Gastroesophageal sphincter (tissue), 3 donors: ENCODE measurements around the gene TBC1D22B.

ENCODE experiments used
- EP300 ChIP-seq: sonication (generic); formaldehyde crosslinking; IDR thresholded peaks from one replicate; pipeline ENCODE4 v1.6.1; 2017; ENCODE audit warnings: antibody characterized with exemption, mild to moderate bottlenecking
- POLR2A ChIP-seq, 2 donors: fragments of 450-650 bp; IDR thresholded peaks; one replicate each; pipeline ENCODE4 v1.6.1; 2017; ENCODE audit warnings: antibody characterized with exemption in 2 of 2, mild to moderate bottlenecking in 2 of 2, moderate library complexity in 1 of 2
- POLR2AphosphoS5 ChIP-seq: sonication (generic); formaldehyde crosslinking; IDR thresholded peaks from one replicate; pipeline ENCODE4 v1.6.1; 2017; ENCODE audit warnings: antibody characterized with exemption
- TF ChIP-seq, protein P1 (sequence below), 4 experiments: fragments of 200-600 bp in 2 of 4; fragments of 450-650 bp in 2 of 4; sonication (generic) in 1 of 4; IDR thresholded peaks; one replicate each; pipeline ENCODE4 v1.5.1; 2017 to 2019; ENCODE audit warnings: antibody characterized with exemption in 4 of 4, mild to moderate bottlenecking in 2 of 4, moderate library complexity in 2 of 4

DNA sequence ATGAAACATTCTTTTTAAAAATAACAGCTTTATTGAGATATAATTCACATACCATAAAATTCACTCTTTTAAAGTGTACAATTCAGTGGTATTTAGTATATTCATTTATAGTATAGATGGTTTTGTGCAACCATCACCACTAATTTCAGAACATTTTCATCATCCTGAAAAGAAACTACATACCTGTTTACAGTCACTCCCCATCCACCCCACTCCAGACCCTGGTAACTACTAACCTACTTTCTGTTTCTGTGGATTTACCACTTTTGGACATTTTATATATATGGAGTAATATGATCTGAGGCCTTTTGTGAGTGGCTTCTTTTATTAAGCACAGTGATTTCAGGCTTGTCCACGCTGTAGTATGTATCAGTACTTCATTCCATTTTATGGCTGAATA is 2.9 kb downstream of the TBC1D22B start:
- TF ChIP-seq, protein P1, sequence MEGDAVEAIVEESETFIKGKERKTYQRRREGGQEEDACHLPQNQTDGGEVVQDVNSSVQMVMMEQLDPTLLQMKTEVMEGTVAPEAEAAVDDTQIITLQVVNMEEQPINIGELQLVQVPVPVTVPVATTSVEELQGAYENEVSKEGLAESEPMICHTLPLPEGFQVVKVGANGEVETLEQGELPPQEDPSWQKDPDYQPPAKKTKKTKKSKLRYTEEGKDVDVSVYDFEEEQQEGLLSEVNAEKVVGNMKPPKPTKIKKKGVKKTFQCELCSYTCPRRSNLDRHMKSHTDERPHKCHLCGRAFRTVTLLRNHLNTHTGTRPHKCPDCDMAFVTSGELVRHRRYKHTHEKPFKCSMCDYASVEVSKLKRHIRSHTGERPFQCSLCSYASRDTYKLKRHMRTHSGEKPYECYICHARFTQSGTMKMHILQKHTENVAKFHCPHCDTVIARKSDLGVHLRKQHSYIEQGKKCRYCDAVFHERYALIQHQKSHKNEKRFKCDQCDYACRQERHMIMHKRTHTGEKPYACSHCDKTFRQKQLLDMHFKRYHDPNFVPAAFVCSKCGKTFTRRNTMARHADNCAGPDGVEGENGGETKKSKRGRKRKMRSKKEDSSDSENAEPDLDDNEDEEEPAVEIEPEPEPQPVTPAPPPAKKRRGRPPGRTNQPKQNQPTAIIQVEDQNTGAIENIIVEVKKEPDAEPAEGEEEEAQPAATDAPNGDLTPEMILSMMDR (IDR thresholded peaks at IDR 0.05) = no peak
- no peak for TF ChIP-seq EP300
- no peak for TF ChIP-seq POLR2A (IDR thresholded peaks at IDR 0.05)
- no peak for TF ChIP-seq POLR2AphosphoS5
